GM21786 (cell line): ENCODE data around the gene TRIM17.
"Not testable (repeated sequence)": the region's sequence is repeated elsewhere in the genome, so short reads cannot be mapped to it uniquely, and the experiment has no call there.

ENCODE experiments used
- ATAC-seq: cut with Tn5 transposase; IDR thresholded peaks from one replicate; pipeline ENCODE4 v1.9.1; 2021; ENCODE audit not compliant: unreplicated experiment

The TRIM17 gene

GRCh38 chr1:228448372-228448771, 31.7 kb upstream of the TRIM17 start:
- ATAC-seq, result no peak

- ATAC-seq, result no peak
Observed at GRCh38 chr1:228446852-228447251, 30.2 kb upstream of the TRIM17 start.

GRCh38 chr1:228445843-228446650, 29.4 kb upstream of the TRIM17 start:
- peak; percentile 68 for ATAC-seq

GRCh38 chr1:228445490-228445842, 28.8 kb upstream of the TRIM17 start:
- no peak for ATAC-seq

- ATAC-seq, result no peak
Observed at GRCh38 chr1:228443395-228443794, 26.7 kb upstream of the TRIM17 start.

GRCh38 chr1:228440761-228441500, 24.3 kb upstream of the TRIM17 start:
- no peak for ATAC-seq

GRCh38 chr1:228438266-228438665, 21.6 kb upstream of the TRIM17 start:
- ATAC-seq, result no peak

- no peak for ATAC-seq
Observed at GRCh38 chr1:228437424-228437962, 20.8 kb upstream of the TRIM17 start.

- ATAC-seq, result no peak
Observed at GRCh38 chr1:228434689-228435088, 18.0 kb upstream of the TRIM17 start.

- ATAC-seq, result not testable (repeated sequence)
Observed at GRCh38 chr1:228433337-228434053, 16.8 kb upstream of the TRIM17 start.

- no peak for ATAC-seq
Observed at GRCh38 chr1:228430243-228430642, 13.6 kb upstream of the TRIM17 start.

GRCh38 chr1:228429698-228430097, 13.0 kb upstream of the TRIM17 start:
- no peak for ATAC-seq

- no peak for ATAC-seq
Observed at GRCh38 chr1:228429007-228429406, 12.3 kb upstream of the TRIM17 start.

GRCh38 chr1:228428412-228428811, 11.8 kb upstream of the TRIM17 start:
- ATAC-seq, result no peak

- ATAC-seq, result no peak
Observed at GRCh38 chr1:228426518-228427175, 10.0 kb upstream of the TRIM17 start.

GRCh38 chr1:228424685-228425660, 8.3 kb upstream of the TRIM17 start:
- no peak for ATAC-seq

- no peak for ATAC-seq
Observed at GRCh38 chr1:228423404-228424053, 6.9 kb upstream of the TRIM17 start.

- ATAC-seq, result no peak
Observed at GRCh38 chr1:228420968-228421826, 4.5 kb upstream of the TRIM17 start.
